GM10248 (cell line): ENCODE data around the gene CTSC.

ENCODE experiments used
- CTCF ChIA-PET: fragments of 300-600 bp; sonication (Branson Sonifier 250); formaldehyde crosslinking; extraction: SDS; loops from one replicate; lab custom pipeline; 2021; ENCODE audit warnings: antibody characterized with exemption; lab: Yijun Ruan, JAX
- POLR2A ChIA-PET: fragments of 350-650 bp; sonication (Branson Sonifier 250); formaldehyde crosslinking; extraction: SDS; loops from one replicate; lab custom pipeline; 2020; ENCODE audit warnings: antibody characterized with exemption; lab: Yijun Ruan, JAX
- DNase-seq: peaks from one replicate; pipeline ENCODE4 v3.0.0; 2012; ENCODE audit errors: extremely low spot score
- TF ChIP-seq, protein P1 (sequence below): IDR thresholded peaks from 2 replicates; pipeline ENCODE4 v1.5.1; 2012; ENCODE audit warnings: mild to moderate bottlenecking, low read depth; ENCODE audit errors: extremely low read depth, missing control alignments, control extremely low read depth

The CTSC gene

DNA sequence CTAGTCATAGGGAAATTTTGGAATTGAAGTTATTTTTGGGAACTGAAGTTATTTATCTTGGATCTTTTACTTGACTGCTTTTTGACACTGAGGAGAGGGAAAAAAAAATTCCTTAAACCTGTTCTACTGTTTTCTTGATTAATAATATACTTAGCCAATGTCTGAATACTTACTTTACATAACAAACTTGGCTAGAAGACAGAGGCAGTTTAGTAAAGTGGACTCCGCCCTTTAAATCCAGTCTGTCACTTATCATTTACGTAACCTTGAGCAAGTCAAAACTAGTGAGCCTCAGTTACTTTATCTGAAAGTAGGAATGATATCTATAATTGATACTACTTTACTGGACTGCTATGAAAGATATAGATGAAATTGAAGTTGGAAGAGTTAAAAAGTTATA, 19.5 kb downstream of the CTSC start:
- CTCF ChIA-PET = interaction anchor here (1.3 kb wide), 2 partner anchors 9 to 17 kb away, joined by 4 read pairs; no protein-coding TSS in a partner anchor
- TF ChIP-seq, protein P1, sequence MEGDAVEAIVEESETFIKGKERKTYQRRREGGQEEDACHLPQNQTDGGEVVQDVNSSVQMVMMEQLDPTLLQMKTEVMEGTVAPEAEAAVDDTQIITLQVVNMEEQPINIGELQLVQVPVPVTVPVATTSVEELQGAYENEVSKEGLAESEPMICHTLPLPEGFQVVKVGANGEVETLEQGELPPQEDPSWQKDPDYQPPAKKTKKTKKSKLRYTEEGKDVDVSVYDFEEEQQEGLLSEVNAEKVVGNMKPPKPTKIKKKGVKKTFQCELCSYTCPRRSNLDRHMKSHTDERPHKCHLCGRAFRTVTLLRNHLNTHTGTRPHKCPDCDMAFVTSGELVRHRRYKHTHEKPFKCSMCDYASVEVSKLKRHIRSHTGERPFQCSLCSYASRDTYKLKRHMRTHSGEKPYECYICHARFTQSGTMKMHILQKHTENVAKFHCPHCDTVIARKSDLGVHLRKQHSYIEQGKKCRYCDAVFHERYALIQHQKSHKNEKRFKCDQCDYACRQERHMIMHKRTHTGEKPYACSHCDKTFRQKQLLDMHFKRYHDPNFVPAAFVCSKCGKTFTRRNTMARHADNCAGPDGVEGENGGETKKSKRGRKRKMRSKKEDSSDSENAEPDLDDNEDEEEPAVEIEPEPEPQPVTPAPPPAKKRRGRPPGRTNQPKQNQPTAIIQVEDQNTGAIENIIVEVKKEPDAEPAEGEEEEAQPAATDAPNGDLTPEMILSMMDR = no peak
- no peak for DNase-seq
- POLR2A ChIA-PET = no interaction called here

- POLR2A ChIA-PET = no interaction called here
- CTCF ChIA-PET = interaction anchor here (1.3 kb wide), 2 partner anchors 9 to 16 kb away, joined by 4 read pairs; no protein-coding TSS in a partner anchor
- no peak for DNase-seq
- TF ChIP-seq, protein P1 = no peak
These were observed 20.0 kb downstream of the CTSC start for GRCh38 chr11:88317536-88317935.

- POLR2A ChIA-PET = no interaction called here
- DNase-seq = no peak
- CTCF ChIA-PET = no interaction called here
- TF ChIP-seq, protein P1 = no peak
These were observed 21.5 kb downstream of the CTSC start for GRCh38 chr11:88315981-88316441.

DNA sequence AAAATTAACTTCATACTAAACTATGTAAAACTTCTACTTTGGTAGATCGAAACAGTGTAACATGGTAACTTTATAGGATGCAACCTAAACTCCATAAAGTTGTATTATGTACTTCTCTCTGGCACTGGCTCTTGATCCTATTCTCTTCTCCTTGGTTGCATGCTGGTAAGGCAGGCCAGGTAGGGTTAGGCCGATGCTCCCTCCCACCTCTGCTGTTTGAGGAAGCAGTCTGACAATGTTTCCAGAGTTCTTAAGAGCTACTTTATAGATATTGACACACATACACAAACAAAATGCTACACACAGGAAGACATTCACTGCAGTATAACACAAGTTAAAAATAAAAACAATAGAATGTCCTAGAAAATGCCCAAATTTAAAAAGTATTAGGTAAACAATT, 22.5 kb downstream of the CTSC start:
- no peak for DNase-seq
- POLR2A ChIA-PET = no interaction called here
- TF ChIP-seq, protein P1 = no peak
- CTCF ChIA-PET = no interaction called here

GRCh38 chr11:88313441-88313840, 24.1 kb downstream of the CTSC start:
- ChIA-PET POLR2A (no interaction called here), CTCF (interaction anchor here (1.0 kb wide), 2 partner anchors 13 to 15 kb away, joined by 3 to 4 read pairs; no protein-coding TSS in a partner anchor)
- TF ChIP-seq, protein P1 = no peak
- no peak for DNase-seq

DNA sequence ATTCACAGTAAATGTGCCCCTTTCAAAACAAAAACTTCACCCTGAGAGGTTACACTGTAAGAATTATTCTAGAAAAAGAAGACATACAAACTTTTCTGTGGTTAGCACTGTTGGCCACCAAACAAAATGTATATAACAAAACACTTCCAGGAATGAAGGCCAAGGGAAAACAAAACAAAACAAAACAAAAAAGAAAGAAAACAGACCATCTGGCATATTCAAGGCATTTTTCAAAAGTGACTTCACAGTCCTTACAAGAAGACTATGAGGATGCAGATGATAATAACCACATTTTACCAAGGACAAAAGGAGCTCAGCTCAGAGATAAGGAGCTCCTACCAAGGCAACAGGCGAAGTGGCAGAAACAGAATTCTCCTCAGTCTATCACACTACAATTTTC, 24.9 kb downstream of the CTSC start:
- CTCF ChIA-PET = interaction anchor here (1.0 kb wide), 2 partner anchors 12 to 16 kb away, joined by 3 to 4 read pairs; no protein-coding TSS in a partner anchor
- DNase-seq = no peak
- TF ChIP-seq, protein P1 = no peak
- POLR2A ChIA-PET = no interaction called here

- POLR2A ChIA-PET = no interaction called here
- CTCF ChIA-PET = no interaction called here
- TF ChIP-seq, protein P1 = no peak
These were observed 27.3 kb downstream of the CTSC start for GRCh38 chr11:88310246-88310645.

More at GRCh38 chr11:88310246-88310645, 27.3 kb downstream of the CTSC start:
- no peak for DNase-seq
